ENCODE measurements around the gene KCTD3.

The KCTD3 gene

GRCh38 chr1:215650446-215651149, 83.5 kb downstream of the KCTD3 start:
- no peak for DNase-seq (ENCODE audit: low read depth in 2 of 3, low spot score in 2 of 3)

DNA sequence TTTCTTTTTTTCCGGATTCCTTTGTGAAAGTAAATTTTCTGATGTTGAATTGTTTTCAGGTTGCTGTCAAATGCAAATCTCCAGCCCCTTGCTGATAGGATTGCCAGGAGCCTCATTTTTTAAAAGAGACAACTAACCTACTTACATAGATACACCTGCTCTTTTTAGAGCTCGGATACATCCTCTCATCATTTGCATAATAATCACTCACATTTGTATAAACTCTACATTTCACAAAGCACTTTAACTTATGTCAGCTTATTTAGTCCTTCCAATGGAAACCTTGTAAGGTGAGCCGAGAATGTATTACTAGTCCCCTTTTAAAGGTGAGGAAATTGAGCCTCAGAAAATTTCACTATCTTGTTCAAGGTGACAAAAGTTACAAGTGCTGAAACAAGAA, 84.8 kb downstream of the KCTD3 start:
- DNase-seq (ENCODE audit: low read depth in 2 of 3, low spot score in 2 of 3): no peak

DNA sequence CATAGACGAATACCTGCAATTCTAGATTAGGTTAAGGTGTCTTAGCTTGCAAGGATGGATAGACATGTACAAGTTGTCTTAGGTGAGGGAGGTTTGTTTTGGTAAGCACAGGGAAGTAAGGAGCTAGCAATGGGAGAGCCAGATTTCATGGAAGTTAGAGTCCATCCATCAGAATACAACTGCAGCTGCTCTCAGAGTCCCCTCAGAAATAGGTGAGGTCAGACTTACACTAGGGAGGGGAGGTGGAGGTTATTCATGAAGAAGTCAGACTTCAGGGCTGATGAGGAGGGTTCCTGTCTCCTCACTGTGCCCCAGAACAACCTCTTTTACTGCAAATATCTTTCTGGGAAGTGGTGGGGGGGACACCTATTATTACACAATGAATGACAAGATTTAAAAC, 85.3 kb downstream of the KCTD3 start:
- no peak for DNase-seq (ENCODE audit: low read depth in 2 of 3, low spot score in 2 of 3)

- DNase-seq (ENCODE audit: low read depth in 2 of 3, low spot score in 2 of 3): no peak
These were observed 89.9 kb downstream of the KCTD3 start for GRCh38 chr1:215657047-215657446.

GRCh38 chr1:215660259-215660658, 93.2 kb downstream of the KCTD3 start:
- DNase-seq (ENCODE audit: low read depth in 2 of 3, low spot score in 2 of 3): no peak

- no peak for DNase-seq (ENCODE audit: low read depth in 2 of 3, low spot score in 2 of 3)
These were observed 93.9 kb downstream of the KCTD3 start for GRCh38 chr1:215661033-215661432.

GRCh38 chr1:215665215-215665614, 98.1 kb downstream of the KCTD3 start:
- DNase-seq (ENCODE audit: low read depth in 2 of 3, low spot score in 2 of 3): no peak

DNA sequence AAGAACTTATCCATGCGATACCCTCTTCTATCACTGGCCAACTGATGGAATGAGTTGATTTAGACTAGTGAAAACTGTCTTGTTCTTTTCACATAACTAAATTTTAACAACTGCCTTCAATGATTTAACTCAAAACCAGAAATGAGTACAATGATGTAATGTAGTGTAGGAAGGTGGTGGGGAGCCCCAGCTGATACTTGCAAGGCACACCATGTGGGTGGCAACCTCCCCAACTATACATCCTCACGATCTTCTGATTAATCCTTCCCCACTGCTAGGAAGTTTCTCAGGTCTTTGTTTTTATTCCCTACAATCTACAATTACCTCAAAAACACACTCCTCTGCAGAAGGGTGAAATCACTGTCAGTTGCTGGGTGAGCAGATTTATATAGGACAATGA, 100.7 kb downstream of the KCTD3 start:
- no peak for DNase-seq (ENCODE audit: low read depth in 2 of 3, low spot score in 2 of 3)

GRCh38 chr1:215669806-215670491, 102.8 kb downstream of the KCTD3 start:
- no peak for DNase-seq (ENCODE audit: low read depth in 2 of 3, low spot score in 2 of 3)
